ENCODE results near the gene PIP5K1A. TPM values are rescaled to one million over a fixed set of nuclear protein-coding genes. Genes with fewer than 3 reads are reported as not detected.
"Not testable (repeated sequence)": the region's sequence is repeated elsewhere in the genome, so short reads cannot be mapped to it uniquely, and the experiment has no call there.

The PIP5K1A gene, protein sequence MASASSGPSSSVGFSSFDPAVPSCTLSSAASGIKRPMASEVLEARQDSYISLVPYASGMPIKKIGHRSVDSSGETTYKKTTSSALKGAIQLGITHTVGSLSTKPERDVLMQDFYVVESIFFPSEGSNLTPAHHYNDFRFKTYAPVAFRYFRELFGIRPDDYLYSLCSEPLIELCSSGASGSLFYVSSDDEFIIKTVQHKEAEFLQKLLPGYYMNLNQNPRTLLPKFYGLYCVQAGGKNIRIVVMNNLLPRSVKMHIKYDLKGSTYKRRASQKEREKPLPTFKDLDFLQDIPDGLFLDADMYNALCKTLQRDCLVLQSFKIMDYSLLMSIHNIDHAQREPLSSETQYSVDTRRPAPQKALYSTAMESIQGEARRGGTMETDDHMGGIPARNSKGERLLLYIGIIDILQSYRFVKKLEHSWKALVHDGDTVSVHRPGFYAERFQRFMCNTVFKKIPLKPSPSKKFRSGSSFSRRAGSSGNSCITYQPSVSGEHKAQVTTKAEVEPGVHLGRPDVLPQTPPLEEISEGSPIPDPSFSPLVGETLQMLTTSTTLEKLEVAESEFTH
- polyA plus RNA-seq (ENCODE audit: insufficient read length in 4 of 4), result 10 to 100 TPM; 59.2 to 69.7 (median 63.1) TPM

DNA sequence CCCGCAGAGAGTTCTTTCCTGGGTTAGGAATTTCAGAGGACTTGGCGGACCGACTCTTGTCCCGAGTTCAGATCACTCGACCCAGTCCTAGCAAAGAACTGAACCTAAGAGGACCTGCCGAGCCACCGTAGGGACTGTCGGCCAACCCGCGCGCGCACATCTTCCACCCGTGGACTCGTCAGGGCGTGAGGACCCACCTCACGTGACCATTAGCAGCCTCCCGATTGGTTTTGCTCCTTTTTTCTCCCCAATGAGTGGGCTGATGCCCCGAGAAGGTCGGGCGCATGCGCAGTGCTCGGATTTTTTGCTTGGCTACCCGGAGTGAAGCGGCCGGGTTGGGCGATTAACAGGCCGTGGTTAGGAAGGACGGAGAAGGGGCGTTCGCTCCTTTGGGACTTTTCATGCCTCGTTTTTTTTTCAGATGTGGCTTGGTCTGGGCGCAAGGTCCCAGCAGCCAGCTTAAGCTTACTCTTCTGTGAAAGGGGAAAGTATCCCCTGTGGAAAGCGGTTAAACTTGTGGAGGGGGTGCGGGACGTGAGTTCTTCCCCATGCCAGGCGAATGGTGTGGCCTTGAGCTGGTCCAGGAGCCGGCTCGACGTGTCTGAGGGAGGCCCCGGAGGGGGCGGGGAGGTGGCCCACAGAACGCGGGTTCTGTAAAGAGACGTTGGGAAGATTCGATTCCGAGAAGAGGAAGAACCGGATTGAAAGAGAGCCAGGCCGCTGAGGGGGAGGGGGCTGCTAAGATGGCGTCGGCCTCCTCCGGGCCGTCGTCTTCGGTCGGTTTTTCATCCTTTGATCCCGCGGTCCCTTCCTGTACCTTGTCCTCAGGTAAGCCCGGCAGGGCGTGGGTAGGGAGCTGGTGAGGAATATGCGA, at the start of gene PIP5K1A:
PIP5K1A (plus strand) TSS at position 299 of the 874 bp plus-strand sequence; CDS start at position 744, 445 bp downstream.
- peak; percentile 95 to 99 (median 98) for DNase-seq (ENCODE audit: low read depth in 4 of 4, low spot score in 3 of 4)

DNA sequence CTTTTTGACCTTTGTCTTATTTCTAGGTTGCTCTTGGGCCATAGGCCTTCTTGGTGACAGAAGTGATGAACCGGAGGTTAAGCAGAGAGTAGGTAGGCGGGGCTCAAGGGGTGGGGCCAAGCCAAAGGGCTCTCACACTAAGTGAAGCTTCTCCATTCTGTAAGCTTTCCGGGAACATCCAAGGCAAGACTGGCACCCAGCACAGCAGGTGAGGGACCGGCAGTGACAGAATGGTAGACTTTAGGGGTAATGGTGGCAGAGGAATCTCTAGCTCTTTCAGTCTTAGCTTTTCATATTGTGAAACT, 41.9 kb upstream of the PIP5K1A start, which contains the start of gene TNFAIP8L2:
TNFAIP8L2 (plus strand) TSS at position 135 of the 305 bp plus-strand sequence. CDS start 2,049 bp downstream, outside the sequence.
- DNase-seq (ENCODE audit: low read depth in 4 of 4, low spot score in 3 of 4), result no peak

DNA sequence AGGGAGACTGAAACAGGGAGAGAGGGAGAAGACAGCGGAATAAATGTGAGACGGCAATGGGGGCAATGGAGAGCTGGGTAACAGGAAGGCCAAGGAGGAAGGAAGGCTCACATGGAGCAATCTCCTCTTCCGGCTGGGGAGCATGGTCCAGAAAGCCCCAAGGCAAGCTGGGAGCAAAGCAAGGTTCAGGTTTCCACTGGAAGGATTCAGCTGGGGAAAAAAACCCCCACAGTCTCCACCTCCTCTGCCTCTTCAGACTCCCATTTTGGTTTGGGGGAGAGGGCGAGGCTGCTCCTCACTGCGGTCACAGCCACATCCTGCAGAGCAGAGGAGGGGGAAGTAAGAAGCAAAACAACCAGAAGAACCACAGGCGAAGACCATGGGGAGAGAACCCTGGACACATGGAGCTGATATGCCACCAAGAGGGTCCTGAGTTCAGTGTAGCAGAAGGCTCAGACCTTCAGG, 41.3 kb upstream of the PIP5K1A start:
- DNase-seq (ENCODE audit: low read depth in 4 of 4, low spot score in 3 of 4), result no peak

DNA sequence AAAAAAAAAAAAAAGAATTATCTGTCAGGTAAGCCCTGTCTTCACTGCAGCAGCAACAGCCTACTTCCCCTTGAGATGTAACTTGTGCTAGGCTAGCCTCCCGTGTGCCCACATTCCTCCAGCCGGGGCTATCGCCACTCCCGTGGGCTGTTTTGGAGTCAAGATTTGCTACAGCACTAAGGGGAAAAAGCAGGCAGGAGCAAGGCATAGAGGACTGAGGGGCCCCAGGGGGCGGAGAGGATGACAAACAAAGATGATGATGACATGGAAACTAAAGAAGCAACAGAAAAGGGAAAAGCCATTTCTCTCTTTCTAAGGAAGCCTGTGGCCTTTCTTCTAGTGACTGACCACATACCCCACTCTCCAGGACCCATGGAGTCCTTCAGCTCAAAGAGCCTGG, 40.0 kb upstream of the PIP5K1A start:
- no peak for DNase-seq (ENCODE audit: low read depth in 4 of 4, low spot score in 3 of 4)

DNA sequence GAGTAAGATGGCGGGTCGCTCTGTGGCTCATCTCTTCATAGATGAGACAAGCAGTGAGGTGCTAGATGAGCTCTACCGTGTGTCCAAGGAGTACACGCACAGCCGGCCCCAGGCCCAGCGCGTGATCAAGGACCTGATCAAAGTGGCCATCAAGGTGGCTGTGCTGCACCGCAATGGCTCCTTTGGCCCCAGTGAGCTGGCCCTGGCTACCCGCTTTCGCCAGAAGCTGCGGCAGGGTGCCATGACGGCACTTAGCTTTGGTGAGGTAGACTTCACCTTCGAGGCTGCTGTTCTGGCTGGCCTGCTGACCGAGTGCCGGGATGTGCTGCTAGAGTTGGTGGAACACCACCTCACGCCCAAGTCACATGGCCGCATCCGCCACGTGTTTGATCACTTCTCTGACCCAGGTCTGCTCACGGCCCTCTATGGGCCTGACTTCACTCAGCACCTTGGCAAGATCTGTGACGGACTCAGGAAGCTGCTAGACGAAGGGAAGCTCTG, 39.6 kb upstream of the PIP5K1A start:
- DNase-seq (ENCODE audit: low read depth in 4 of 4, low spot score in 3 of 4), result no peak

DNA sequence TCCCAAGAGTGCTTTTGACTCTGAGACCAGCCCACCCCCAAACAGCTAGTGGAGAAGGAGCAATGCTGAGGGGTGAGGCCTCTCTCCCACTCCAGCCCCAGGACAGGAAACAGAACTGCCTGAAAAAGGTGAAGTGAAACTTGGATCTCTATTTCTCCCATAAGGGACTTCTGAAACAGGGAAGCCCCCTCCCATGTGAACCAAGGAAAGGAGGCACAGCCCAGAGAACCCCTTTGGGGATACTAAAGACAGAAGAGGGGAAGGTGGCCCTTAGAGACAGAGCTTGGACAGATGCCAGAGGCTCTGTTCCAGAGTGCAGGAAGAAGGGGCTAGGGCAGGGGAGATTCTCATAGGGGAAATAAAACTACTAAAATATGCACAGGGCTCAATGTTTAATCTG, 39.0 kb upstream of the PIP5K1A start:
- no peak for DNase-seq (ENCODE audit: low read depth in 4 of 4, low spot score in 3 of 4)

DNA sequence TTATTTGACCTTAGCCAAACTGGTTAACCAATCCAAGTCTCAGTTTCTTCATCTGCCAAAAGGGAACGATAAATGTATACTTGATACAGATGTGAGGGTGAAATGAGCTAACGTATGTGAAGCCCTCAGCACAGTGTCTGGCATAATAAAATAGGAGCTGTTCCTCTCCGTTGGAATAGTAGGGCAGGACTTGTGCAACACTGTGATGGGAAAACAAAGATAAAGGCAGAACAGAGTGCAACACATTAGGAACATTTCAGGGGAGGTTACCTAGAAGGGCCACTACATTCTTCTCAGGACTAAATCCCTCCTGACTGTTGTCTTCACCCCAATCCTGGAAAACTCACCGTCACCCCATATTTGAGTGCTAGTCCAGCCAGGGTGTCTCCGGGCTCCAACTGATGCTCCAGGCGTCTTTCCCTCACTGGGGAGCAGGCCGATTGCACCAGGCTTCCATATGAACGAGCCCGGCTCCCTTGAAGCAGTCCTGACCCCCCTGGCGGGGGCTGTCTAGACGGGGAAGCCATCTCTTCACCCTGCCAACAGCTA, 33.5 kb upstream of the PIP5K1A start:
- no peak for DNase-seq (ENCODE audit: low read depth in 4 of 4, low spot score in 3 of 4)

DNA sequence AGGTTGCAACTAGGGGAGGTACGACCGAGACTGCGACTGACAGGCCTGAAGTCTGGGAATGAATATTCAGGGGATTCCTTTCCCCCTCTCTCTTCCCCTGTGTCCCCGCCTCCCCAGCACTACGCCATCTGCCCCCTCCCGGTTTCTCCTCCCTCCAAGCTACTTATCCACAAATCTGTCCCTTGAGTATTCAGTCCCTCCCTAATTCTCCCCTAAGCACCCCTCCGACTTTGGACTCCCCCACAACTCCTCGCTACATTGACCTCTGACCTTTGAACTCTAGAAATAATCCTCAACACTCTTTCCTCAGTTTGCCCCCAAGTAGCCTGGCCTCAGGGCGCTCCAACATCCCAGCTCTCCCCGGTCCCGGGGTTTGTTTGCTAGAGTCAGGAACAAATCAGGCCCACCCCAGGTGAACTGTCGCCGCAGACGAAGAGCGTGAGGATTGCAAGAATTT, 33.0 kb upstream of the PIP5K1A start:
- no peak for DNase-seq (ENCODE audit: low read depth in 4 of 4, low spot score in 3 of 4)

DNA sequence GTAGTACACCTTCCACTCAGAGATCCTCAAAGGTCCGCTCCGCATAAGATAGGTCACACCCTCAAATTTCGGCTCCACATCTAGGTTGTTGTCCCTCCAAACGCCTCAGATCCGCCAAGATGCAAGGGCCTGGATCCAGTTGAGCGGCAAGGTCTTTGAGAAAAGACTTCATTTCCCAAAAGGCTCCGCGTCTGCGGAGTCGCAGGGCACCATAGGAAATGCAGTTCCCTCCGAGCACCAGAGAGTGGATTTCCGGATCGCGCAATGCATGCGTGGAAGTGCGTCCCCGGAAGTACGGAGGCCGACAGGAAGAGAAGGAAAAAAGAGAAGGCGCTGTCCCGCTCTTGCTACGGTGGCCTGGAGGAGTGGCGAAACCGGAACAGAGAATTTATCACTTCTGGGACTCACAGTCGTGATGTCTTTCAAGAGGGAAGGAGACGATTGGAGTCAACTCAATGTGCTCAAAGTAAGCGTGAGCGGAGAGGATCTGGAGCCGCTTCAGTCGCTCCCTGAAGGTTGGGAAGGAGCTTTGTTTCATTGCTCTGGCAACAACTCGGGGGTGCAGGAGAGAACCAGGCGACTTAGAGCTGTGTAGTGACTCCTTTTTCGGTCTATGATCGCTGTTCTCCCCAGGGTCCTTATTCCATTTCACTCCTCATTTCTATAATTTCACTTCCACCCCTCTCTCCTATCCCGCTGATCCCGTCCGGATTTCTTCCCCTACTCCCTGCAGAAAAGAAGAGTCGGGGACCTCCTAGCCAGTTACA, 32.4 kb upstream of the PIP5K1A start, which contains the start of the genes LYSMD1 and SCNM1:
LYSMD1 (minus strand) TSS at position 165 of the 767 bp plus-strand sequence. CDS start 644 bp downstream, outside the sequence.
SCNM1 (plus strand) TSS at position 407 of the 767 bp plus-strand sequence; CDS start at position 416, 9 bp downstream.
- peak; percentile 96 to 99 (median 98) for DNase-seq (ENCODE audit: low read depth in 4 of 4, low spot score in 3 of 4)

DNA sequence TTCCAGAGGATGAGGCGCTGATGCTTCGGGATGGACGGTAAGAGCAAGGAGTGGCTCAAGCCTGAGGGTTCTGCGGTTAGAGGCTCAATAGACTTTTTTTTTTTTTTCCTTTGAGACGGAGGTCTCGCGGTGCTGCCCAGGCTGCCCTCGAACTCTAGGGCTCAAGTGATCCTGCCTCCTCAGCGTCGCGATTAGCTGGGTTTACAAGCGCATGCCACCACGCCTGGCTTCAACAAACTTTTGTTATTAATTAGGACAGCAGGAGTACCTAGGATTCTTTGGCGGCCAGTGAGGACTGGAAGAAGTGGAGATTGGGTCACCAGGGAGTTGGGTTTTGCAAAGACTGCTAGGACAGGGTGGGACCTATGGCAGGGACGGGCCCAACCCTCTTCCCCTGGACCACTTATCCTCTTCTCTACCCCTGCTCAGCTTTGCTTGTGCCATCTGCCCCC, 31.8 kb upstream of the PIP5K1A start:
- no peak for DNase-seq (ENCODE audit: low read depth in 4 of 4, low spot score in 3 of 4)

DNA sequence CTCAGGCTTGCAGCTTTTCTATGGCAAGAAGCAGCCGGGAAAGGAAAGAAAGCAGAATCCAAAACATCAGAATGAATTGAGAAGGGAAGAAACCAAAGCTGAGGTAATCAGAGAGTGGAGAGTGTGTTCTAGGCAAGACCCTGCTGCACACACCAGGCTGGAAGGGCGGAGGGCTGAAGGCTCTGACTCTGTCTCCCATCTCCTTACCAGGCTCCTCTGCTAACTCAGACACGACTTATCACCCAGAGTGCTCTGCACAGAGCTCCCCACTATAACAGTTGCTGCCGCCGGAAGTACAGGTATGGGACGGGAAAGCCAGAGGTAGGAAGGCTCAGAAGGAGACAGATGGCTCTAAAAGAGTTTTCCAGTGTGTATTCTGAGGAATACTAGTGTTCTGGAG, 31.2 kb upstream of the PIP5K1A start:
- DNase-seq (ENCODE audit: low read depth in 4 of 4, low spot score in 3 of 4), result no peak

DNA sequence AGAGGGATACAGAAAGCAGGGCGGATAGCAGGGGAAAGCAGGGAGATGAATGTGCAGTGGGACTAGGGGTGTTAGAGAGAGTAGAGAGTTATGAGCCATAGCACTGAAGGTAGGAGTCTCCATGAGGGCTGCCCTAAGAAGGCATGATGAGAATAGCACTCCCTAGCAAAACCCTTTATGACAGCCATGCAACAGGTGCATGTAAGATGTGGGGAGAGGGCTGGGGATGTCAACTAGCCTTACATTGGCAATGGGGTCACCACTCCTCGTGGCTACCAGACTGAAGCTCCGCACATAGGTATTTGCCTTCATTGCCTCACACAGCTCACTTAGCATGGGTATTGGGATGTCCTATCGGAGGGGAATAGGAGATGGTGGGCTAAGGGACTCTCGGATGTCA, 27.2 kb upstream of the PIP5K1A start:
- no peak for DNase-seq (ENCODE audit: low read depth in 4 of 4, low spot score in 3 of 4)

DNA sequence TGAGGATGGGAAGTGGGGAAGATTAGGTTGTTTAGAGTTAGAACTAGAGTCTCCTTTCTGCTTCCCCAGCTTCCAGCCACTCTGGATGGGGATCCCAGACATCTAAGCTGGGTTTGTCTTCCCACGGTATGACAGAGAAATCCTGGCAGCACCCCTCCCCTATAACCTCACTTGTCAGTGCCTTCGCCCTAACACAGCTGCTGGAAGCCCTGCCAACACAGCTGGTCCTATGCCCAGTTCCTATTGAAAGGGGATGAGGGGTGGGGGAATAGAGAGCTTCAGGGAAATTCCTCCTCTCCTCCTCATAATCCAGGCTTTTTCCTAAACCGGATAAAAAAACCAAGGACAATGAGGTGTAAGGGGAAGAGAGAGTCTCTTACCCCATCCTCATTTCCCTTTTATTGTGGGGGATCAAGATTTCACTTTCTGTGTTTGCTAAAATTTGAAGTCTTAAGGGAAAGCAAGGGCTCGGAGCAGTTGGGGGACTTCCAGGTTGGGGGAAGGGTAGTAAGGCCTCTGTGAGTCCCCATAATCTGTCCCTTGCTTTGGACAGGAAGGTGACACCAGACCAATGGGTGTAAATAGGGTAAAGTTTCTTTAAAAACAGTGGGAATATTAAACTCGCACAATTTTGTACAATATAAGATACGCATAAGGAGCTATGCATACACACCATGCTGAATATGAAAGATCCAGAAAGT, 23.2 kb upstream of the PIP5K1A start:
- no peak for DNase-seq (ENCODE audit: low read depth in 4 of 4, low spot score in 3 of 4)

DNA sequence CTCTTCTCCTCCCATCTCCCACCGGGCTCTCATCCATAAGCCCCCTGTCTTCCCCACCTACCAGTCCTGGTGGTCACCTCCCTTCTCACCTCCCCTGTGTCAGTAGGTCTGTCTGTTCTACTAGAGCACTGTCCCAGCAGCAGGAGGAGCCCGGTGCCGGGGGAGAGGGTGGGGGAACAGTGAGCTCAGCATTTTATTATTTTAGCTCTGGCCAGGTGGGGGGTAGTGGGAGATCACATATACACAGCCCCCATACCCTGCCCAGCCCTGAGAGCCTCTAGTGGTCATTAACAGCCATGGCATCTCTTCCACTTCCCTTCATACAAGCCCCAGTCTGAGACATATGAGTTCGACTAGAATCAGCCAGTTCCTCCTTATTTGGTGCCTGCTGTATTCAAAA, 22.5 kb upstream of the PIP5K1A start, which contains the start of gene TMOD4:
TMOD4 (minus strand) TSS at position 119 of the 400 bp plus-strand sequence. CDS start 1,106 bp downstream, outside the sequence.
- DNase-seq (ENCODE audit: low read depth in 4 of 4, low spot score in 3 of 4), result no peak

DNA sequence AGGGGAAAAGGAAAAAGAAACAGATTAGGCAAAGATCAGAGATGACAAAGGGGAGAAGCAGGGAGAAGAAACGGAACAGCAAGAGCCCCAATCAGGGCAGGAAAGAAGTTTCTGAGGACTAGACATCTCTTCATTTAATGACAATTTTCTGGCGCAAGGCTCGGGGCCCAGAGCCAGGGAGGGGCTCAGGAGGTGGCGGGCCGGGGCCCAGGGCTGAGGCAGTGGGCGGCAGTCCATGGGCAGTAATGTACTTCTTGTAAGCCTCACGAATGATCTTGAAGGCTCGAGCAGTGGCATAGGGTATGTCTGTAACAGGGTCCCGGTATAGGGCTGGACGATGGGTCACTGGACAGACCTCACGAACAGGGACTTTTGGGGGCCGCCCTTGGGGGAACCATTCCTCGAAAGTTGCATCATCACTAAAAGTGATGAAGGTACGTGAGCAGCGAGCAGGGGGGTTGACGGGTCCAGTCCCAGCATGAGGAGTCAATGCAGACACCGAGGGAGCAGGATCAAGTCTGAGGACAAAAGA, 21.8 kb upstream of the PIP5K1A start:
- DNase-seq (ENCODE audit: low read depth in 4 of 4, low spot score in 3 of 4), result no peak

DNA sequence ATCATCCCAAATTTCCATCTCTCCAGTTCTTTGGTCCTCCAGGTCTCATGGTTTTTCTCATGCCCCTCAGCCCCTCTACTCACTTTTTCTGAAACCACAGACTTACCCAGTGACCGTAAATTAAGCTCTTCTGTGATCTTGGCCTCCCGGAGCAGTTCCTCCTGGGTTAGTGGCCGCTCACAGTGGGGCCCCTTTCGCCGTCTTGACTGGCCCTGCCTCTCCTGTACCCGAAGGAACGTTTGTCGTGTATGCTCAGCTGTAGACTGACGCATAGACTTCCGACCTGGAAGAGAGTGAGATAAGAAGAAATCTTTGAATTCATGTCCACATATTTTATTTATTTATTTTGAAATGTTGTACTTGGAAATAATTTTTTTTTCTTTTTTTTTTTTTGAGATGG, 14.1 kb upstream of the PIP5K1A start:
- DNase-seq (ENCODE audit: low read depth in 4 of 4, low spot score in 3 of 4), result no peak

DNA sequence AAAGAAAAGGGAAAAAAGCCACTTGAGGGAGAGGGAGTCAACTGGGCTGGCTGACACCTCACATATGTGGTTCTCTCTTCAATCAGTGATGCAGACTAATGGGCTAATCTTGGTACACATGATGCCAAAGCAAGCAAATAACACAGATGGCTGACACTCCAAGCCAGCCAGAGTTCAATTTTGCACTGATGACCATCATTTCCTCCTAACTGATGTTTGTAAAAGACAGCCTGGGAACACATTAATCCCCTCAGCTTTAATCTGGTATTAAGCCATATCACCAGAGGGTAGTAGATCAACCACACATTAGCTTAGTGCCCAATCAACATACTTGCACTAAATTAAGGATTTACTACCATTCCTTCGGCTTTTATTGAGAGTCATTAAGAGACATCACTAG, 11.1 kb upstream of the PIP5K1A start:
- DNase-seq (ENCODE audit: low read depth in 4 of 4, low spot score in 3 of 4), result no peak

DNA sequence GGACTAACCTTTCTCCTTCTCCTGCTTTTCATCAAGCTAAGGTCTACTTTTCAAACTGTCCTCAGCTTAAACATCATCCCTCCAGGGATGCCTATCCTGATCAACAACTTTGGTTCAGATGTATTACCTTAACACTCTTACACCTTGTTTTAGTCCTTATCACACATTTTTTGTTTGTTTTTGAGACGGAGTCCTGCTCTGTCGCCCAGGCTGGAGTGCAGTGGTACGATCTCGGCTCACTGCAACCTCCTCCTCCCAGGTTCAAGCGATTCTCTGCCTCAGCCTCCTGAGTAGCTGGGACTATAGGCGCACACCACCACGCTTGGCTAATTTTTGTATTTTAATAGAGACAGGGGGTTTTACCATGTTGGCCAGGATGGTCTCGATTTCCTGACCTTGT, 9.7 kb upstream of the PIP5K1A start:
- DNase-seq (ENCODE audit: low read depth in 4 of 4, low spot score in 3 of 4), result not testable (repeated sequence)
